Brain microvascular endothelial cell (primary cell): ENCODE data around the gene PHACTR1.

Experiments
- DNase-seq: peaks from one replicate; pipeline ENCODE4 v3.0.0-alpha.2; 2020
- H3K27ac ChIP-seq: fragments of 250-450 bp; sonication (Bioruptor Pico); 2 replicates; pipeline ENCODE4 v1.5.1; 2020; ENCODE audit warnings: mild to moderate bottlenecking, moderate library complexity
- H3K27me3 ChIP-seq: fragments of 250-450 bp; sonication (Bioruptor Pico); replicated peaks from 2 replicates; pipeline ENCODE4 v1.5.1; 2020; ENCODE audit warnings: mild to moderate bottlenecking
- H3K36me3 ChIP-seq: fragments of 250-450 bp; sonication (Bioruptor Pico); replicated peaks from 2 replicates; pipeline ENCODE4 v1.5.1; 2020; ENCODE audit warnings: mild to moderate bottlenecking
- H3K4me3 ChIP-seq: 2 replicates; pipeline ENCODE4 v1.5.1; 2011; ENCODE audit warnings: low read depth, mild to moderate bottlenecking, control low read depth, low read length, moderate library complexity
- CTCF ChIP-seq: IDR thresholded peaks from 2 replicates; pipeline ENCODE4 v1.5.1; 2011; ENCODE audit warnings: low read depth, mild to moderate bottlenecking, moderate library complexity, low read length, control low read depth, inconsistent platforms; ENCODE audit errors: missing control alignments
- in situ Hi-C: cut with HindIII; loops from 2 replicates; pipeline ENCODE4 v1.10.0; 2017; ENCODE audit warnings: low sequenced_read_pairs, low pct_ligation_motif_present

PHACTR1 gene

GRCh38 chr6:12866422-12867029, 150.0 kb downstream of the PHACTR1 start:
- Histone ChIP-seq H3K27ac (no peak overlapping the region), H3K27me3 (no peaks in the 10 kb centered on the region), H3K36me3 (no peaks in the 10 kb centered on the region), H3K4me3 (no peak overlapping the region)
- DNase-seq = no peak
- in situ Hi-C loops = no loop called here
- TF ChIP-seq CTCF = no peak

- TF ChIP-seq CTCF = no peak
- Histone ChIP-seq H3K27me3 (no peaks in the 10 kb centered on the region), H3K36me3 (no peaks in the 10 kb centered on the region), H3K4me3 (no peak overlapping the region), H3K27ac (no peak overlapping the region)
- DNase-seq = no peak
- in situ Hi-C loops = no loop called here
Measured at GRCh38 chr6:12869816-12870432, 153.4 kb downstream of the PHACTR1 start.

GRCh38 chr6:12873691-12874090, 157.1 kb downstream of the PHACTR1 start:
- Histone ChIP-seq H3K27ac (no peak overlapping the region), H3K27me3 (no peaks in the 10 kb centered on the region), H3K36me3 (no peaks in the 10 kb centered on the region), H3K4me3 (no peak overlapping the region)
- no peak for DNase-seq
- TF ChIP-seq CTCF = no peak
- in situ Hi-C loops = no loop called here

GRCh38 chr6:12875051-12875450, 158.5 kb downstream of the PHACTR1 start:
- no peak overlapping the region for H3K27ac ChIP-seq
- no peak for TF ChIP-seq CTCF
- in situ Hi-C loops = no loop called here
- no peak overlapping the region for H3K4me3 ChIP-seq
- H3K27me3 ChIP-seq = no peaks in the 10 kb centered on the region
- H3K36me3 ChIP-seq = no peaks in the 10 kb centered on the region
- DNase-seq = no peak

- in situ Hi-C loops = no loop called here
- no peaks in the 10 kb centered on the region for H3K36me3 ChIP-seq
- DNase-seq = no peak
- H3K27ac ChIP-seq = no peak overlapping the region
- H3K4me3 ChIP-seq = no peak overlapping the region
- no peak for TF ChIP-seq CTCF
- no peaks in the 10 kb centered on the region for H3K27me3 ChIP-seq
Measured at GRCh38 chr6:12878741-12879140, 162.2 kb downstream of the PHACTR1 start.

- Histone ChIP-seq H3K4me3 (no peak overlapping the region), H3K27ac (no peak overlapping the region), H3K36me3 (no peaks in the 10 kb centered on the region), H3K27me3 (no peaks in the 10 kb centered on the region)
- no peak for TF ChIP-seq CTCF
- in situ Hi-C loops = no loop called here
- DNase-seq = no peak
Measured at GRCh38 chr6:12882761-12883290, 166.3 kb downstream of the PHACTR1 start.
